ENCODE measurements around the gene IFI16.

DNA sequence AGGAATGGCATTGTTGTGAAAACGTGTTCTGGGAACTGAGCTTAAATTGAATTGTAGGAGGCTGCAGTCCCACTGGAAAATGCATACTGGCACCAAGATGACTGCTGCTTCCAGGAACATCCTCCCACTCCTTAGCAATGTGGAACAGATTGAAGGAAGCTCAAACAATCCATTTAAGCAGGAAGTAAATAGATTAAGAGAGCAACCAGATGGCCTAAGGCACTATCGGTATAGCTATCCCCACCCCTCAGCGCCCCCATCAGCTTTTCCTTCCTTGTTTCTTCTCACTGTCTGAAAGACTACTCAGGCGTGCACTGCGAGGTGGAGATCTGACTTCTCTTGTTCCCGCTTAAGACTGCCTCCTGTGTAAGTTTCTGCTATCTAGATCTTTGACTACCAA, 4.0 kb upstream of the IFI16 start:
- TF ChIP-seq EZH2phosphoT487 (IDR thresholded peaks at IDR 0.05; ENCODE audit: borderline replicate concordance): no peak
- TF ChIP-seq, protein P1, sequence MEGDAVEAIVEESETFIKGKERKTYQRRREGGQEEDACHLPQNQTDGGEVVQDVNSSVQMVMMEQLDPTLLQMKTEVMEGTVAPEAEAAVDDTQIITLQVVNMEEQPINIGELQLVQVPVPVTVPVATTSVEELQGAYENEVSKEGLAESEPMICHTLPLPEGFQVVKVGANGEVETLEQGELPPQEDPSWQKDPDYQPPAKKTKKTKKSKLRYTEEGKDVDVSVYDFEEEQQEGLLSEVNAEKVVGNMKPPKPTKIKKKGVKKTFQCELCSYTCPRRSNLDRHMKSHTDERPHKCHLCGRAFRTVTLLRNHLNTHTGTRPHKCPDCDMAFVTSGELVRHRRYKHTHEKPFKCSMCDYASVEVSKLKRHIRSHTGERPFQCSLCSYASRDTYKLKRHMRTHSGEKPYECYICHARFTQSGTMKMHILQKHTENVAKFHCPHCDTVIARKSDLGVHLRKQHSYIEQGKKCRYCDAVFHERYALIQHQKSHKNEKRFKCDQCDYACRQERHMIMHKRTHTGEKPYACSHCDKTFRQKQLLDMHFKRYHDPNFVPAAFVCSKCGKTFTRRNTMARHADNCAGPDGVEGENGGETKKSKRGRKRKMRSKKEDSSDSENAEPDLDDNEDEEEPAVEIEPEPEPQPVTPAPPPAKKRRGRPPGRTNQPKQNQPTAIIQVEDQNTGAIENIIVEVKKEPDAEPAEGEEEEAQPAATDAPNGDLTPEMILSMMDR (conservative IDR thresholded peaks at IDR 0.05; ENCODE audit: low read length): no peak

All from Loucy (cell line).